M059J (cell line): ENCODE results near the gene ATRNL1. TPM values are rescaled to one million over a fixed set of nuclear protein-coding genes. Genes with fewer than 3 reads are reported as not detected.
A peak's percentile ranks its signal among the peaks of the same experiment; 100 is the strongest.

ENCODE experiments used
- DNase-seq: peaks from one replicate; pipeline ENCODE4 v3.0.0-alpha.2; 2012; ENCODE audit warnings: low read depth
- total RNA-seq: library from RNA; depleted of rRNA; stranded (reverse); fragments of >200 nt; shearing (Covaris generic); gene quantifications from 2 replicates; pipeline ENCODE4 v1.2.3, GENCODE V29; 2014

The ATRNL1 gene
- total RNA-seq, 1 experiment from 2014 or later, result 6.1 TPM

DNA sequence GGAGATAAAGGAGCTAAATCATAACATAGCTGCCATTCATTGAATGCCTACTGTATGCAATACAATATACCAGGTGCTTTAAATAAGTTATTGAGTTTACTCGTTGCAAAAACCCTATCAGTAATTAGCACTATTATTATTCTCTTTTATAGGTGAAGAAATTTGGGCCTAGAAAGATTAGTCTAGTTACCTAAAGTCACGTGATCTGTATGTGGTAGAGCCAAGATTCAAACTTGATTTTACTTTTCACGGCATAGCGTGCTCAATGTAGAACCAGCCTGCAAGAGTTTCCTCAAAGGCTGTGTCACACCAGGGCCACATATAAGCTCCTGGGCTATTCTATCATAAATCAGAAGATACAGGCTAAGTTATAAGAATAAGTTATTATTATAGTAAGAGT, 740.0 kb downstream of the ATRNL1 start:
- no peak for DNase-seq

DNA sequence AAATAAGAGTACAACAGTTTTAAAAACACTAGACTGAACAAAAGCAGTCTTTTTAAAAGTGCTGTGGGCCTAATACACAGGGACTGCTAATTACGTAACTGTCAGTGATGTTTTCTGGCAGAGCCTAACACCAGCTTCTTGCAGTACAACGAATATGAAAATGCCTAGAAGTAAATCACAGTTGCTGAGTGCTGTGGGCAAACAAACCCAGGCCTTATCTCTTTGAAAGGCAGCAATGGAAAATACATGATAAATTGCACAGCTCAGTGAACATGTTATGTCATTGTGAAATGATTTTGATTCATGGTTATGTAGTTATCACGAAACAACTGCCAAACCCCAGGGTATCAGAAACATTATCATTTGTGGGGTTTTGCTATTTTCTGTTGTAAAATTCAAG, 751.4 kb downstream of the ATRNL1 start:
- DNase-seq, result no peak

DNA sequence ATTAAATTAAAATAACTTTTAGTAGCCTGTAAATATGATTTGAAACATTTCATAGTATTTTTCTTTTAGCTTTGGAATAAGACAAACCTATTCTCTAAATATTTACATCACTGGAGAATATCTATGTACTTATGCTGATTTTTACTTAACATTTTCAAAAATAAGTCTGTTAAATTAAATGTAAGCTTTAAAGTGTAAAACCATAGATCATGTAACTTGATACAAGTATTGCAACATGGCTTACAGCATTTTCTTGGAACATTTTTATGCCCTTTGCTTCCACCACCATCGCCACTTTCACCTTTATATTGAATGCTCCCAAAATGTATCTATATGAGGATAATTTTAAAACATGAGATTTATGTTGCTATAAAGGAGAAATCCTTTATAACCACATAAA, 752.8 kb downstream of the ATRNL1 start:
- DNase-seq, result no peak

DNA sequence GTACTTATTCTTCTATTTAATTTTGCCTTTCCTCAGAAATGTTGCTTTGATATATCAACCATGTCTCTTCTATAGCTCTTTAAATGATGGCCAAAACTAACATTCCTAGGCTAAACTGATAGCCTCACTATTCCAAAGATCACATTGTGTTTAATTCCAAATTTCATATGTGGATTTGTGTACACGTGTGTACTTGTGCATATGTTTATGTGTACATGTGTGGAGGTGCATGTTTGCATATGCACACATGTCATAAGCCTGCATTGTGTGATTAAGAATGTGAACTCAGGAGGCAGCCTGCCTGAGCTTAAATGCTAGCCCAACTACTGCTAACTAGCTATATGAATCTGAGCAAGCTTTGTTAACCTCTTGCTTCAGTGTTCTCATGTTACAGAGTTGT, 753.4 kb downstream of the ATRNL1 start:
- DNase-seq, result no peak

DNA sequence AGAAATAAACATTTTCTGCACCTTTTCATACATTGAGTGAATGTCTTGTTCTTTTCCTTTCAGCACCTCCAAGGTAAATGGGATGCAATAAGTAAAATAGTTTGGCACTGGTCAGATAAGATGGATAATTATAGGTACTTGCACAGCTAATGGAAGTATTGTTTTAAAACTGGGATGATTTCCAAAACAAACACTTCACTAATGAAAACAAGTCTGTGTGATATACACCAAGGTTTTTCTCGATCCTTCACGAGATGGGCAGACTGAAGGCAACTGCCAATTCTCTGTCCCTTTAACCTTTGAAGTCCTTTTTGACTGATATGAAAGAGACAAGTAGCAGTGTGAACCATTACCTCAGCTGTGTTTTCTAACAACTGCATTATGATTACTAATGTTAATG, 756.0 kb downstream of the ATRNL1 start:
- DNase-seq, result peak; percentile 17

DNA sequence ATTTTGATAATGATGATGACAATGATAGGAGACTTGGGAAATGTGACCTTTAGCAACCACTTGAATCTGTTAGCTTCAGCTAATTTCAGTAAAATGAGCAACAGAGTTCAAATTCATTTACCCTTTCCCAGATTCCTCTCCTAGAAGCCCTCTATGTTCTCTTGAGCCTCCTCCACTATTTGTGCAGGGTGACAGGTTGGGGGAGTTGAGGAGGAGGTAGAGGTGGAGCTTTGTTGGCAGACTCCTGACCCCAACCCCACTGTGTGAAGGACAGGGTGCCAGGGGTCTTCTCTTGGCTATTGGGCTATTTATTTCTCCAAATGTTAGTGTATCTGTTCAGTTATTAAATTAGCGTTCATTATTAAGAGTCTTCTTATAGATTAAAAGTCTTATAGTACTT, 757.5 kb downstream of the ATRNL1 start:
- no peak for DNase-seq

DNA sequence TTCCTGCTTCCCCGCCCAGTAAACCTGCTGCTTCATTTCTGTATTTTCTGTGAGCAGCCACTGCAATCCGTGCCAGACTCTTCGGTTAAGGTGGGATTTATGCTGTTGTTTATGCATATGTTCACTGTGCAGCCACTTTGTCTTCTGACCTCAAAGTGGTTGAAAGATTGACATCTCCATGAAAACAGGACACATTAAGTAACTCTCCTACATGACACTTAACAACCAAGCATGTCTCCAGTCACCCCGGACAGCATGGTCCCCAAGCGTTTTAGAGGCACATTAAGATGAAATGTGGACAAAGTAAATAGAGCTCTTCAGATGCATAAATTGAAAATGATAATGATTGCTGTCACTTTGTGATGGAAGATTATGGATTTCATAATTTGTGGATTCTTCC, 758.5 kb downstream of the ATRNL1 start:
- DNase-seq, result no peak

DNA sequence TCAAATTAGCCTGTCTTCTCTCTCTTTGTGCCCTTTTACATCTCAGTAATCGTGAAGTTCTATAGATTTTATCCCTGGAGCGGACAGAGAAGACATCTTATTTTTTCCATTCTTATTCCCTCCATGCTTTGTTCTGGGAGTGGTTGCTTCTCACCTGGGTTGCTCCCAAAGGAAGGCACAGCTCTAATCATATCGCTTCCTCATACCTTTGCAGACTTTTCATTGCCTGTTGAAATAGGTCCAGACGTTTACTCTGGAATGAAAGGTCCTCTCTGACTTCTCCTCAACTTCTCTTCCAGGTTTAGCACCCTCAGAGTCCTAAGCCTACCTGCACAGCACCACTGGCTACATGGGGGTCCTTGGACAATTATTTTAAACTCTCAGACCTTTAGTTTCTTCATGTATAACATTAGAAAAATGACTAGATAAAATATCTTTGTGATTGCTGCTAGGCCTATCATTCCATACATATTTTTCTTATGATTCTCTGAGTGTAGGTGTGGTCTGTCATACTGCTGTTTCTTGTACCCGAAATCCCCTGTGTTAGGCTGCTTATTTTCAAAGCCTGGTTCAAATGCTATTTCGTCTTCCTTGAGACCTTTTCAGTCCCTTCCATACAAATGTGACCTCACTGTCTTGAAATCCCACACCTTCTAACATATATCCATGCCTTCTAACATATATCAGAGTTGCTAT, 761.7 kb downstream of the ATRNL1 start:
- peak; percentile 26 for DNase-seq

DNA sequence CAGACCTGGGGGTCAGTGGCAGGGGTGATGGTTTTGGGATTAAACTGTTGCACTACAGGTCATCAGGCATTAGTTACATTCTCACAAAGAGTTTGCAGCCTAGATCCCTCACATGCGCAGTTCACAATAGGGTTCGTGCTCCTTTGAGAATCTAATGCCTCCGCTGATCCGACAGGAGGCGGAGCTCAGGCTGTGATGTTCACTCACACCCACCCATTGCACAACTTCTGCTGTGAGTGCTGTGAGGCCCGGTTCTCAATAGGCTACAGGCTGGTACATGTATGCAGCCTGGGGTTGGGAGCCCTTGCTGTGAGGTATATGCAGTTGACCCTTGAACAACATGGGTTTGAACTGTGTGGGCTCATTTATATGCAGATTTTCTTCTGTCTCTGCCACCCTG, 763.4 kb downstream of the ATRNL1 start:
- DNase-seq, result no peak

DNA sequence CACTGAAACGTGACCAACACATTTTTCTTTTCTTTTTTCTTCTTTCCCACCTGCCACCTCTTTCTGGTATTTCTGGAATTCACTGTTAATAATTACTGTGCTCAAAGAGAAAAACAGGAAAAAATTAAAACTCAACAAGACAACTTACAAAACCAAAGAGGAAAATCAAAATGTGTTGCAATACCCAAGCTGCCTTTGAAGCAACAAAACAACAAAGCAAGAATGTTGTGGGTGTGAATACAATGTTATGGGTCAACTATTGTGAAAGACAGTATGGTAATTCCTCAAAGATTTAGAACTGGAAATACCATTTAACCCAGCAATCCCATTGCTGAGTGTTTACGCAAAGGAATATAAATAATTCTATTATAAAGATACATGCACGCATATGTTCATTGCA, 764.7 kb downstream of the ATRNL1 start:
- no peak for DNase-seq

DNA sequence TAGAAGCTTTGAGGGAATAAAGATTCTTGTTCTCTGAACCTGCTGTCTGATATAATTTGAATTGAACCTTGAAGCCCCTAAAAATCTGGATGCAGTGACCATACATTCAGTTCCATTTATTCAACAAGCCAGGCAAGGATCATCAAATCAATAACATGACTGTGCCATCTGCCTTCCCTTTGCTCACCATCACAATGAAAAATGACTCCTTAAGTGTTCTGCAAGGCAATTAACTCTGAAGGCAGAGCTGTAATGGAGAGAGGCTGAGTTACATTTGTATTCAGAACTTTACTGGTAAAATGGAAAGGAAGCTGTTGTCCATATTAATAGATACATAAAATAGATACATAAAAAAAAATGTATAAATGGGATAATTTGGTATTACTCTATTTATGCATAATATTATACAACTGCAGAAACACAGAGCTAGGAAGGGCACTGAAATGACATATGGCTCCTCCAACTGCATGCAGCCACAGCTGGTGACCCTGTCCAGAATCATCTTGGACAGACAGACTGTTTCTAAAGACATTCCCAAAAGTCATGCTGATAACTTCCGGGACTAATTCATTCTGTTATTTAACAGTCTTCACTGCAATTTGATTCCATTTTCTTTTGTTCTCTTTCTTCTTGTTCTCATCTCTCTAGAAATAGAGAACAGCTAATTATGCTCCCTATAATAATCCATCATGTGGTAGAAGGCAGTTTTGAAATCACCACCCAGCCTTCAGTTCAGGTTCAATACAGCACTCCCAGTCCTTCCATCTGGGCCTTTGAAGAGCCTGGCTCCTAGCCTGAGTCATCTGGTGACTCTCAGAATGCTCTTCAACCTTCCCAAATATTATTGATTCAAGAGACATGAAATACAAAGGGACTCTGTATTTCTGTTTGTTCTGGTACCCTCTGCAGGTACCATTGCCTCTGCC, 767.3 kb downstream of the ATRNL1 start:
- no peak for DNase-seq

DNA sequence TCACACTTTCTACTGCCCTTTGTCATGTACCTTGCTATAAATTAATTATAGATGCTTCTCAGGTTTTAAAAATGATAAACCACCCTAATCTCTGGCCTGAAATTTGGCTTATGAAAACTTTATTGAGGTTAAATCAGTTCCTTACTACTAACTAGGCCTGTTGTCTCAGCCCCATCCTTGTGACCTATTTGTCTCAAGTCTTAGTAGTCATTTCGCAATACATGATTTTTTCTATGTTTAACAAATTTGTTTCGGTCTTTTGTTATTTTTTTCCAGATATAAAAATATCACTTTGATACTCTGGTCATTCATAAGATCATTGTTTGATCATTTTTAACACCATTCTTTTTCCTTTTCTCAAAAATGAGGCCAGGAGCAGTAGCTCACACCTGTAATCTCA, 768.3 kb downstream of the ATRNL1 start:
- DNase-seq, result no peak

DNA sequence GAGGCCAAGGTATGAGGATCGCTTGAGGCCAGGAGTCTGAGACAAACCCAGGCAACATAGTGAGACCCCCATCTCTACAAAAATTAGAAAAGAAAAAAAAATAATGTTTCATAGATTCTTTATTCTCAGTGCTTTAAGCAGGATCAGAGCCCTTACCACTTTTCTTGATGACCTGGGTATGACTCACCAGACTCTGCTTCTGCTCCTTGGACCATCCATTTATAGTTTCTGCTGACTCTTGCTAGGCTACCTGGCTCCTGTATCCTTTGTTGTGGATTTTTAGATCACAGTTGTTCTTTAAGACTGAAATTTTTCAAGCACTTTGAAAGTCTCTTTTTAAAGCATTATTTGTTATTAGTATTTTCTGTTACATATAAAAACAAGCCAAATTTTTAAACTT, 768.7 kb downstream of the ATRNL1 start:
- peak; percentile 78 for DNase-seq

DNA sequence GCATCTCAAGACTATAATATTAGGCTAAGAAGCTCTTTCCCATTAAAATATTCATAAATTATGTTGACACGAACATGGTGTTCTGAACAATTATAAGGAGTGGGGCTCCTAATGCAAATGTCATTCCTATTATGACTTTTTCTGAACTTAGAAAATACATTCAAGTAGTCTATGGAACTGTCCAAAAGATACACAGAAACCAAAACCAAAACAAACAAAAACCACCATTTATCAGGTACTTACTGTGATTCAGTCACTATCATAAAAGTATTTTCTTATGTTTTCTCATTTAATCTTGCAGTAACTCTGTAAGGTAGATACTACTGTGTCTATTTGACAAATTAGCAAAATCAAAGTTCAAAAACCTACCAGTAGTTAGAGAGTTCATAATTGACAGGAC, 773.0 kb downstream of the ATRNL1 start:
- no peak for DNase-seq

DNA sequence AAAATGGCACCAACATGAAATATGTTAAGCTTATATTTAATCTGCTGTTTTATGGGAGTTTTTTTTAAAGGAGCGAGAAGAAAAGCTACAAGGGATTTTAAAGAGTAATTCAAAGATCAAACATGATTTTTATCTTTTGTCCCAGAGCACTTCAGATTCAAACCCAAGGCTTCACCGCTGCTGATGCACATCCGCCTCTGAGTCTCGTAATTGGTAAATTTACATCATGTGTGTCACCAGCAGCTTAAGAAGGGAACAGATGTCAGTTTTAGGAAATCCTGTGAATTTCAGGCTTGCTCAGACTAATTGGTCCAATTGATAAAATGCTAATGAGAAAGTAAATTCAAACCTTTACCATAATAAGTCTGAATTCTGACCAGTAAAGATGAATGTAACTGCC, 773.5 kb downstream of the ATRNL1 start:
- no peak for DNase-seq

DNA sequence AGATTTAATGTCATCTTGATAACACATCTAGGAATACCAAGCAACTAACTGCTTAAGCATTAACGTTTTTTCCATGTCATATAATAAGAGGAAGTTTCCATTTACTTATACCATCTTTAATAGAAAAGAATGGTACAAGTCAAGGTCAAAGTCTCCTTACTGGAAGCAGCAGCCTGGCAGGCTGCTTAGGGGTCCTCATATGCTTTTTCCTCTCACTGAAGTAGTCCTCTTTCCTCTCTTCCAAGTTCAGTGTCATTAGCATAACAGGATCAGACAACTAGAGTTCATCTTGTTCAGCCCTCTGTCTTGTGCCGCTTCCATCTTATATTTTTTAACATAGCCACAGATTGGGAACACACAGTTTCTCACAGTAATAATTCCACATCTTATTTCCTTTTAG, 774.1 kb downstream of the ATRNL1 start:
- DNase-seq, result no peak

DNA sequence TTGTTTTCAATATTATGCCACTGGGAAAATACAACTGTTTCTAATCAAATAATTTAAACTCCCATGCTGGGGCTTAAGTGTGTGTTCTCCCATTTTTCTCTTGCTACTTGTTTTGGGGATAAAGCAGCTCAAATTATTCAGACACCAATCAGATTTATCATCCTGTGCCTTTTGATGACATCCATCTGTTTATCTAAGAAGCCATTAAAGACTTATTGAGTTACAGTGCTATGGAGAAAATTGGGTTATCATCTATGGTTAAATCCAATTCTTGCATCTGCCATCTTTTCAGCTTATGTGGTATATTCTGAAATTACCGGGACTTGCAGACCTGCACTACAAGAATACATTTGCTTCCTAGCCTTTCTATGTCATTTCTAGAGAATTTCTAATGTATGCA, 778.7 kb downstream of the ATRNL1 start:
- no peak for DNase-seq

DNA sequence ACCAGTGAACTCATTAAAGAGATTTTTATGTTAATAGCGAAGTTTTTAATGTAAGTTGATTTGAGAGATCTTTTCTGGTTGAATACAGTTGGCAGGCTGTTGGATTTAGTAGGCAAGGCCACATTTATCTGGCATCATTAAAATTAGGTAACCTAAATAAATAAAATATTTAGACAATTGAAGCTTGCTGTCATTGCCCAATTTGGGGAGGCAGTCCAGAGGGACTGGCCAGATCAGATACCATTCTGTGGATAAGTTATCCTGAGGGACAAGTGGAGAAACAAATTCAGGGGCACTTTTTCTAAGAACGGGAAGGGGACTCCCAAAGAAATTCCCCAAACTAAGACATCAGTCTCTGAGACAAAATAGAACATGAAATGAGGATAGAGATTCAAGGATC, 782.0 kb downstream of the ATRNL1 start:
- DNase-seq, result no peak

DNA sequence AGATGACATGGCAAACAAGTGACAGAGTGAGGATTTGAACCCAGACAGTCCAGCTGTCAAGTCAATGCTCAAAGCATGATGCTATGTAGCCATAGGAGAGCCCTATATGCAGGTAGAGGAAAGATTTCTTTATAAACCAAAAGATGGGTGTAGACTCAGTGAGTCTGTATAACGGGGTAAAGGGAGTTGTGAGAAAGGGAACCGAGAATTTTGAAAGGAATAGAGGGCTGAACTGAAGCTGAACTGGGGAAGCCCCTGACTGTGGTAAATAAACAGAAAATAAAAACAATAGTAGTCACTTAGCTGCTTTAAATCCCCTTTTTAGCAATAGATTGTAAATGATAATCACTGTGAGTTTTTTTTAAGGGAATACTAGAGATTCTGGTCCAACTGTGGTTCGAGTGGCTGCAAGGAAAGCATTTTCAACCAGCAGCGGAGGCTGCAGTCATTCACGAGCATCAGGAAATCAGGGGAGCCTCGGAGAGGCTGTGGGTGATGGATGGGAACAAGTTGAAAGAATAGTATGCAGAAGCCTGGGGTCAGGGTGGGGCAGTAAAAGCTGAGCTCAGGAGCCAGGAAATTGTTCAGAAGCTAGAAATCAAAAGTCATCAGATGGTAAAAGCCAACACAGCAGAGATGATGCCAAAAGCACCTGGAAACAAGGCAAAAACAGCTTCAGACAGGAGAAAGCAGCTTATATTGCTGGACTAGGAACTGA, 786.4 kb downstream of the ATRNL1 start:
- DNase-seq, result no peak

DNA sequence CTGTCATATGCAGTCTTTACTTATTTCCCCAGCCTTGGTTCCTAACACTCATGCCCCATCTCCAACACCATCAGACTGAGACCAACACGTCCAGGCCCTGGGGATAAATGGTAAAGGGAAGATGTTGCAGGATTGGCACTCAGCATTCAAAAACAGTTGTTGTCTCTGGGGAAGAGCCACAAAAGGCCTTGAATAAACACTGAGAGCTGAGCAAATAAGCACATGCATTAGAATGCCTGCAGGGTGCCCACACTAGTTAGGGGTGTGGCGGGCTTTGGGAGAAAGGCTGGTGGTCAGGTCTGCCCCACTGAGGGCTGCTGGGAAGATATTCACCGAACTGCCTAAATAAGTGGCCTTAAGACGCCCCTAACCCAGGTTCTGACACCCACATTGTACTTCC, 788.9 kb downstream of the ATRNL1 start:
- no peak for DNase-seq

DNA sequence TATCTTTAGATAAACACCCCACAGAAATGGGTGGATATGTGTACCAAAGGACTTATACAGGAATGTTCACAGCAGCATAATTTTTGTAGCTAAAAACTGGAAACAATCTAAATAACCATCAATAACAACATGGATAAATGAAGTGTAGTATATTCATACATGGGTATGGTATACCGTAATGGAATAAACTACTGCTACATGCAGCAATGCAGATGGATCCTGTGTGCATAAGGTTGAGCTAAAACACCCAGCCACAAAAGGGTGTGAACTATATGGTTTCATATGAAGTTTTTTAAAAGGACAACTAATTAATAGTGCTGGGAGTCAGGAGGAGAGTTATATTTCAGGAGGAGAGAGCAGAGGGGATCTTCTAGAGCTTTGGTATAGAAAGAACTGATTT, 790.2 kb downstream of the ATRNL1 start:
- no peak for DNase-seq

DNA sequence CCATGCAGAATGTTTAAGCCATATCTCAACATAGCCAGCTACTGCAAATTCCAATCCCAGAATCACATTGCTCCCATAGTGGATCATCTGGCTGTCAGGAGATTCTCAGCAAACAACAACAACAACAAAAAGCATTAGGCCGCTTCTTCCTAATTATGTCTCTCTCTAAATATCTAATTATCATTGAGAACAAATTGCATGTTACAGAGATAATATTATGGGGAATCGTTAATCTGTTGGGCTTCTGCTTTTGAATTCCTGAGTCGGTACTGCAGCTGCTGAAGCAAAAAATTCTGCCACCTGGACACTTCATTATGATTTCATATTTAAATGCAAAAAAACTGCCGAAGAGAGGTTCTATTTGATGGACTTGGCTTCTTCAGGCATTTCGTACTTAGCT, 791.2 kb downstream of the ATRNL1 start:
- no peak for DNase-seq

DNA sequence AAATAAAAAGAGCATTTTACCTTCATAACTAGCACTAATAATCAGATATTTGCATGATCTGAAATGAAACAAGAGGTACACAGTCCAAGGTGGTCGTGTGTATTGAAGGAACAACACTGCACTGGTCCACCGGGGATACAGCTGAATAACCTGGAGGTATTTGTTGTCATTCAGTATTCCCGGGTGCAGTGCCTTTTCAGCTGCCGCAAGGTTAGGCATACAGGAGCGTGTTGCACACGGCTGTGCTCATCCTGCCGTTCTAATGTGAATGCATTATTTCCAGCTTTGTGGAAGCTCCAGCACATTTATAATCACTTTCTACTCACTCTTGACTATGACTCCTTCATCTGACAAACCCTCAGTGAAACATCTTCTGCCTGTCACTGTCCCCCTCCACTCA, 802.0 kb downstream of the ATRNL1 start:
- DNase-seq, result no peak
